ENCODE data around the gene HP1BP3.
"Not testable (repeated sequence)": the region's sequence is repeated elsewhere in the genome, so short reads cannot be mapped to it uniquely, and the experiment has no call there.

Gene HP1BP3

GRCh38 chr1:20726118-20726911 lies 60.8 kb downstream of the HP1BP3 start:
- no peak for DNase-seq

- no peak for DNase-seq
Observed at GRCh38 chr1:20725189-20726117, 61.7 kb downstream of the HP1BP3 start.

GRCh38 chr1:20724364-20725188 lies 62.5 kb downstream of the HP1BP3 start:
- DNase-seq = no peak

- no peak for DNase-seq
Observed at GRCh38 chr1:20723537-20724363, 63.4 kb downstream of the HP1BP3 start.

GRCh38 chr1:20723159-20723536 lies 64.0 kb downstream of the HP1BP3 start:
- DNase-seq = no peak

- no peak for DNase-seq
Observed at GRCh38 chr1:20721117-20722061, 65.7 kb downstream of the HP1BP3 start.

- no peak for DNase-seq
Observed at GRCh38 chr1:20720631-20721091, 66.4 kb downstream of the HP1BP3 start.

- no peak for DNase-seq
Observed at GRCh38 chr1:20719871-20720620, 67.1 kb downstream of the HP1BP3 start.

GRCh38 chr1:20719261-20719660 lies 67.8 kb downstream of the HP1BP3 start:
- DNase-seq = no peak

GRCh38 chr1:20718343-20718882 lies 68.7 kb downstream of the HP1BP3 start:
- not testable (repeated sequence) for DNase-seq

- DNase-seq = peak in 1 of 2 experiments; percentile 51
Observed at GRCh38 chr1:20717452-20718342, 69.4 kb downstream of the HP1BP3 start, which contains the start of gene KIF17. KIF17 (minus strand) TSS chr1:20718007; CDS start chr1:20717706, 301 bp downstream.

- DNase-seq = no peak
Observed at GRCh38 chr1:20716232-20716631, 70.9 kb downstream of the HP1BP3 start.

GRCh38 chr1:20715406-20715805 lies 71.7 kb downstream of the HP1BP3 start:
- no peak for DNase-seq

- no peak for DNase-seq
Observed at GRCh38 chr1:20713440-20713839, 73.7 kb downstream of the HP1BP3 start.

- no peak for DNase-seq
Observed at GRCh38 chr1:20712215-20712577, 74.9 kb downstream of the HP1BP3 start.

GRCh38 chr1:20711285-20712214 lies 75.6 kb downstream of the HP1BP3 start:
- DNase-seq = peak; percentile 82 to 91
